DND-41 (cell line): ENCODE results near the gene CIAO1.

Experiments
- CTCF ChIP-seq: IDR thresholded peaks from 2 replicates; pipeline ENCODE4 v1.5.1; 2012; ENCODE audit warnings: borderline replicate concordance, low read length, moderate library complexity, mild to moderate bottlenecking; ENCODE audit not compliant: poor library complexity, severe bottlenecking; ENCODE audit errors: extremely low read depth
- EZH2 ChIP-seq: IDR thresholded peaks from 3 replicates; pipeline ENCODE4 v1.6.1; 2012; ENCODE audit warnings: borderline replicate concordance, low read depth, mild to moderate bottlenecking, moderate library complexity, low read length, inconsistent platforms; ENCODE audit not compliant: severe bottlenecking

- TF ChIP-seq CTCF, result no peak
- no peak for TF ChIP-seq EZH2
Observed at GRCh38 chr2:96239745-96240264, 26.2 kb upstream of the CIAO1 start.
